ENCODE measurements around the gene RNF6.
"Not testable (repeated sequence)": the region's sequence is repeated elsewhere in the genome, so short reads cannot be mapped to it uniquely, and the experiment has no call there.

The RNF6 gene

GRCh38 chr13:26221721-26222519 is at the start of gene RNF6:
Gene RNF6, minus strand, starts transcription at chr13:26222314. Its CDS starts 2,665 bp downstream, at chr13:26219649.
- DNase-seq, result peak; percentile 95 to 97 (median 97)

GRCh38 chr13:26270707-26271106 is 48.6 kb upstream of the RNF6 start:
- no peak for DNase-seq

- no peak for DNase-seq
Measured at GRCh38 chr13:26266311-26266710, 44.2 kb upstream of the RNF6 start.

GRCh38 chr13:26262156-26262555 is 40.0 kb upstream of the RNF6 start:
- DNase-seq, result no peak

GRCh38 chr13:26259634-26260033 is 37.5 kb upstream of the RNF6 start:
- DNase-seq, result no peak

- no peak for DNase-seq
Measured at GRCh38 chr13:26257049-26257448, 34.9 kb upstream of the RNF6 start.

GRCh38 chr13:26255691-26256277 is 33.7 kb upstream of the RNF6 start:
- DNase-seq, result peak; percentile 16 to 44 (median 21)

- no peak for DNase-seq
Measured at GRCh38 chr13:26255115-26255514, 33.0 kb upstream of the RNF6 start.

- DNase-seq, result peak; percentile 54 to 70 (median 57)
Measured at GRCh38 chr13:26254583-26255111, 32.5 kb upstream of the RNF6 start.

- peak; percentile 88 to 95 (median 91) for DNase-seq
Measured at GRCh38 chr13:26253787-26254582, 31.9 kb upstream of the RNF6 start, which contains the start of gene CDK8. Gene CDK8, plus strand, starts transcription at chr13:26254129. Its CDS starts 513 bp downstream, at chr13:26254642.

- DNase-seq, result no peak
Measured at GRCh38 chr13:26253262-26253786, 31.2 kb upstream of the RNF6 start.

- DNase-seq, result not testable (repeated sequence)
Measured at GRCh38 chr13:26252006-26252405, 29.9 kb upstream of the RNF6 start.

GRCh38 chr13:26249551-26249950 is 27.4 kb upstream of the RNF6 start:
- DNase-seq, result no peak

- no peak for DNase-seq
Measured at GRCh38 chr13:26247608-26248007, 25.5 kb upstream of the RNF6 start.

- no peak for DNase-seq
Measured at GRCh38 chr13:26247011-26247410, 24.9 kb upstream of the RNF6 start.

GRCh38 chr13:26246154-26246553 is 24.0 kb upstream of the RNF6 start:
- DNase-seq, result no peak

- DNase-seq, result peak; percentile 36 to 45 (median 38)
Measured at GRCh38 chr13:26236296-26236695, 14.2 kb upstream of the RNF6 start.

- no peak for DNase-seq
Measured at GRCh38 chr13:26230703-26231102, 8.6 kb upstream of the RNF6 start.

- DNase-seq, result no peak
Measured at GRCh38 chr13:26229080-26229615, 7.0 kb upstream of the RNF6 start.

- DNase-seq, result no peak
Measured at GRCh38 chr13:26228096-26228495, 6.0 kb upstream of the RNF6 start.

GRCh38 chr13:26227166-26227971 is 5.3 kb upstream of the RNF6 start:
- no peak for DNase-seq

All from suppressor macrophage treated with lipopolysaccharide for 1 hour (primary cell).